H1 (cell line): ENCODE data around the gene TMEM63C. TPM values are rescaled to one million over a fixed set of nuclear protein-coding genes. Genes with fewer than 3 reads are reported as not detected.

ENCODE experiments used
- CTCF ChIA-PET: fragments of 300-600 bp; sonication (Branson Sonifier 250); formaldehyde crosslinking; loops from one replicate; lab custom pipeline; 2021; ENCODE audit not compliant: partially characterized antibody; lab: Charles Lee
- POLR2A ChIA-PET: fragments of 300-600 bp; sonication (Branson Sonifier 250); formaldehyde crosslinking; loops from one replicate; lab custom pipeline; 2021; ENCODE audit warnings: inconsistent platforms; ENCODE audit not compliant: partially characterized antibody; lab: Charles Lee
- DNase-seq, 2 experiments: peaks; one replicate each; pipeline versions ENCODE4 v3.0.0 to v3.0.0-alpha.2; 2010 to 2022; ENCODE audit warnings: low spot score in 2 of 2, low read depth in 1 of 2, mixed read lengths in 1 of 2
- FAIRE-seq: peaks from 2 replicates; lab custom pipeline; 2011; peaks lifted over from hg19 to GRCh38; lab: Jason Lieb, UNC
- H2AFZ ChIP-seq: 2 replicates; pipeline ENCODE4 v1.8.1; 2012; ENCODE audit warnings: low read length, inconsistent platforms
- H2AK5ac ChIP-seq: 2 replicates; pipeline ENCODE4 v1.6.1; 2013; ENCODE audit warnings: low read depth, low read length
- H2BK120ac ChIP-seq: replicated peaks from 2 replicates; pipeline ENCODE3; 2013; ENCODE audit warnings: low read depth, low read length, inconsistent platforms
- H2BK12ac ChIP-seq: 2 replicates; pipeline ENCODE4 v1.6.1; 2013; ENCODE audit warnings: low read depth, low read length
- H2BK15ac ChIP-seq: 2 replicates; pipeline ENCODE4 v1.6.1; 2013; ENCODE audit warnings: low read length
- H2BK20ac ChIP-seq: 2 replicates; pipeline ENCODE4 v1.6.1; 2013; ENCODE audit warnings: low read length
- H2BK5ac ChIP-seq: 2 replicates; pipeline ENCODE4 v1.6.1; 2013; ENCODE audit warnings: low read depth, low read length
- H3K14ac ChIP-seq: 2 replicates; pipeline ENCODE4 v1.6.1; 2013; ENCODE audit warnings: inconsistent platforms; ENCODE audit not compliant: insufficient read length
- H3K18ac ChIP-seq: 2 replicates; pipeline ENCODE4 v1.6.1; 2013; ENCODE audit warnings: low read length; ENCODE audit errors: extremely low read depth
- H3K23ac ChIP-seq: 2 replicates; pipeline ENCODE4 v1.6.1; 2013; ENCODE audit warnings: inconsistent platforms; ENCODE audit not compliant: insufficient read length
- H3K23me2 ChIP-seq: 2 replicates; pipeline ENCODE4 v1.6.1; 2013; ENCODE audit warnings: low read depth, low read length
- H3K27ac ChIP-seq: 2 replicates; pipeline ENCODE4 v1.6.1; 2011; ENCODE audit warnings: low read depth, low read length, inconsistent platforms
- H3K27me3 ChIP-seq, 4 experiments: replicated peaks in 1 of 4; 1 replicate in 1 of 4; 2 replicates in 3 of 4; pipeline versions ENCODE4 v1.6.1 to v1.8.1; 2011 to 2013; ENCODE audit warnings: low read length in 3 of 4, mild to moderate bottlenecking in 3 of 4, inconsistent platforms in 2 of 4, mixed read lengths in 2 of 4, moderate library complexity in 1 of 4; ENCODE audit not compliant: control insufficient read depth in 3 of 4, insufficient read depth in 3 of 4; ENCODE audit errors: extremely low read depth in 1 of 4
- H3K36me3 ChIP-seq, 4 experiments: 2 replicates each; pipeline versions ENCODE4 v1.6.1 to v1.8.1; 2011 to 2013; ENCODE audit warnings: mild to moderate bottlenecking in 4 of 4, low read length in 3 of 4, moderate library complexity in 2 of 4, control low read depth in 1 of 4, inconsistent platforms in 1 of 4; ENCODE audit not compliant: insufficient read depth in 4 of 4, control insufficient read depth in 2 of 4
- H3K4ac ChIP-seq: replicated peaks from 2 replicates; pipeline ENCODE3; 2013; ENCODE audit warnings: low read length, low read depth, mixed read lengths, inconsistent platforms; ENCODE audit not compliant: insufficient read length
- H3K4me1 ChIP-seq, 4 experiments: replicated peaks in 1 of 4; 1 replicate in 1 of 4; 2 replicates in 3 of 4; pipeline versions ENCODE4 v1.6.1 to v1.8.1; 2011 to 2013; ENCODE audit warnings: low read length in 3 of 4, inconsistent platforms in 2 of 4, mixed read lengths in 1 of 4; ENCODE audit not compliant: insufficient read depth in 4 of 4, control insufficient read depth in 3 of 4
- H3K4me2 ChIP-seq, 2 experiments: 2 replicates each; pipeline versions ENCODE4 v1.6.1 to v1.8.1; 2011 to 2013; ENCODE audit warnings: low read depth in 2 of 2, low read length in 2 of 2, control low read depth in 1 of 2, inconsistent platforms in 1 of 2, mild to moderate bottlenecking in 1 of 2; ENCODE audit not compliant: insufficient read depth in 1 of 2
- H3K4me3 ChIP-seq, 4 experiments: fragments of 200-600, 300-600 bp in 1 of 4; sonication (generic), shearing (Covaris generic), sonication (Bioruptor Twin) in 1 of 4; 2 replicates each; pipeline versions ENCODE4 v1.5.1 to v1.8.1; 2011 to 2016; ENCODE audit warnings: low read length in 4 of 4, low read depth in 3 of 4, control low read depth in 2 of 4, inconsistent platforms in 2 of 4, mild to moderate bottlenecking in 2 of 4, mixed read lengths in 1 of 4, moderate library complexity in 1 of 4; ENCODE audit not compliant: insufficient read depth in 2 of 4; ENCODE audit errors: extremely low read depth in 1 of 4
- H3K56ac ChIP-seq: replicated peaks from 2 replicates; pipeline ENCODE3; 2013; ENCODE audit warnings: low read depth, mild to moderate bottlenecking, mixed read lengths, low read length, inconsistent platforms; ENCODE audit not compliant: insufficient read length
- H3K79me1 ChIP-seq: 2 replicates; pipeline ENCODE4 v1.6.1; 2013; ENCODE audit warnings: low read depth, low read length, control low read depth
- H3K79me2 ChIP-seq, 2 experiments: 2 replicates each; pipeline versions ENCODE4 v1.6.1 to v1.8.1; 2012 to 2013; ENCODE audit warnings: low read length in 2 of 2, mild to moderate bottlenecking in 2 of 2, inconsistent platforms in 1 of 2; ENCODE audit not compliant: insufficient read depth in 2 of 2, control insufficient read depth in 1 of 2
- H3K9ac ChIP-seq, 4 experiments: replicated peaks in 1 of 4; 1 replicate in 1 of 4; 2 replicates in 3 of 4; pipeline versions ENCODE4 v1.6.1 to v1.8.1; 2011 to 2013; ENCODE audit warnings: low read depth in 3 of 4, low read length in 3 of 4, control low read depth in 2 of 4, mild to moderate bottlenecking in 2 of 4, moderate library complexity in 2 of 4, inconsistent platforms in 1 of 4; ENCODE audit errors: extremely low read depth in 1 of 4
- H3K9me3 ChIP-seq, 2 experiments: 2 replicates each; pipeline versions ENCODE4 v1.6.1 to v1.8.1; 2012 to 2013; ENCODE audit warnings: mild to moderate bottlenecking in 2 of 2, moderate library complexity in 2 of 2, control low read depth in 1 of 2, inconsistent platforms in 1 of 2, low read depth in 1 of 2, low read length in 1 of 2, mixed read lengths in 1 of 2; ENCODE audit not compliant: insufficient read depth in 2 of 2
- H4K20me1 ChIP-seq, 2 experiments: replicated peaks in 1 of 2; 2 replicates each; pipeline versions ENCODE3 to v1.8.1; 2011 to 2013; ENCODE audit warnings: inconsistent platforms in 2 of 2, low read length in 2 of 2, mild to moderate bottlenecking in 1 of 2; ENCODE audit not compliant: insufficient read depth in 2 of 2, control insufficient read depth in 1 of 2
- H4K5ac ChIP-seq: 2 replicates; pipeline ENCODE4 v1.6.1; 2013; ENCODE audit warnings: low read length, low read depth, mixed read lengths, inconsistent platforms; ENCODE audit not compliant: insufficient read length
- H4K8ac ChIP-seq: 2 replicates; pipeline ENCODE4 v1.8.0; 2013; ENCODE audit warnings: mild to moderate bottlenecking, moderate library complexity, low read length, inconsistent platforms; ENCODE audit not compliant: insufficient read depth; ENCODE audit errors: extremely low read depth
- H4K91ac ChIP-seq: replicated peaks from 2 replicates; pipeline ENCODE3; 2013; ENCODE audit warnings: low read length, mixed read lengths, inconsistent platforms; ENCODE audit not compliant: insufficient read length
- CBX8 ChIP-seq: fragments of 300-800, 300-1000 bp; sonication (generic); IDR thresholded peaks from 2 replicates; pipeline ENCODE4 v1.7.1; 2016; ENCODE audit warnings: low read depth, low read length, borderline replicate concordance
- EP300 ChIP-seq, 2 experiments: IDR thresholded peaks; 1 replicate in 1 of 2; 2 replicates in 1 of 2; pipeline ENCODE4 v1.6.1; 2011 to 2012; ENCODE audit warnings: low read depth in 2 of 2, low read length in 2 of 2, mild to moderate bottlenecking in 2 of 2, borderline replicate concordance in 1 of 2, inconsistent platforms in 1 of 2, moderate library complexity in 1 of 2
- GTF2F1 ChIP-seq: IDR thresholded peaks from 2 replicates; pipeline ENCODE4 v1.6.1; 2012; ENCODE audit warnings: low read depth, low read length, improper control_type of control experiment, borderline replicate concordance
- HDAC2 ChIP-seq, 2 experiments: fragments of 300-600 bp in 1 of 2; sonication (generic) in 1 of 2; IDR thresholded peaks; 2 replicates each; pipeline ENCODE4 v1.6.1; 2011 to 2012; ENCODE audit warnings: low read depth in 2 of 2, low read length in 2 of 2, mild to moderate bottlenecking in 2 of 2, moderate library complexity in 2 of 2, borderline replicate concordance in 1 of 2, inconsistent platforms in 1 of 2
- KDM5A ChIP-seq: fragments of 200-600 bp; IDR thresholded peaks from 2 replicates; pipeline ENCODE4 v1.7.1; 2012; ENCODE audit warnings: mild to moderate bottlenecking, low read length, inconsistent platforms, mixed read lengths
- NANOG ChIP-seq: IDR thresholded peaks from 2 replicates; pipeline ENCODE4 v1.6.1; 2011; ENCODE audit warnings: low read length, low read depth, mild to moderate bottlenecking, inconsistent platforms; ENCODE audit not compliant: insufficient read depth, poor library complexity, severe bottlenecking
- PHF8 ChIP-seq: fragments of 200-600 bp; sonication (generic); conservative IDR thresholded peaks from 2 replicates; pipeline ENCODE4 v1.7.1; 2012; ENCODE audit warnings: low read depth, mild to moderate bottlenecking, inconsistent platforms, low read length, moderate library complexity
- RFX5 ChIP-seq: IDR thresholded peaks from 2 replicates; pipeline ENCODE4 v1.6.1; 2011; ENCODE audit warnings: low read depth, low read length, improper control_type of control experiment, borderline replicate concordance
- TAF1 ChIP-seq: IDR thresholded peaks from 2 replicates; pipeline ENCODE4 v1.6.1; 2011; ENCODE audit warnings: mild to moderate bottlenecking, low read depth, low read length
- ZNF274 ChIP-seq: IDR thresholded peaks from 2 replicates; pipeline ENCODE4 v1.7.0; 2012; ENCODE audit warnings: low read length, borderline replicate concordance; ENCODE audit errors: extremely low read depth
- WGBS, 2 experiments: shearing (Covaris generic) in 1 of 2; methylation state at CpG; one replicate each; pipeline versions ENCODE4 v1.1.6 to v1.1.7; 2013 to 2015; ENCODE audit warnings: low lambda C conversion rate in 2 of 2, mixed read lengths in 2 of 2, inconsistent platforms in 1 of 2, low coverage in 1 of 2, missing lambda C conversion rate in 1 of 2; ENCODE audit not compliant: insufficient replicate concordance in 2 of 2, insufficient coverage in 1 of 2, insufficient read length in 1 of 2; ENCODE audit errors: extremely low coverage in 1 of 2, missing lambda C conversion rate in 1 of 2; 5-methylcytosine and 5-hydroxymethylcytosine counted together
- polyA plus RNA-seq, 7 experiments: library from polyadenylated mRNA; depleted of rRNA in 3 of 7; stranded (reverse) in 5 of 7; unstranded in 2 of 7; fragments of >200 nt in 5 of 7; fragments of 200-250 nt in 2 of 7; gene quantifications; 1 replicate in 5 of 7; 2 replicates in 1 of 7; 4 replicates in 1 of 7; pipeline versions ENCODE4 v1.2.1 to v1.2.3, GENCODE V29; 2011 to 2013; ENCODE audit warnings: missing spikeins in 2 of 7, mixed read lengths in 2 of 7
- total RNA-seq: library from RNA; stranded (reverse); fragmentation: NEBNext Ultra II Directional; extraction: Animal tissue kit (Norgen Biotek cat#: 25700); gene quantifications from 2 replicates; pipeline ENCODE4 v1.2.1, GENCODE V29; 2021

The TMEM63C gene
- total and polyA plus RNA-seq, 2 of the 8 experiments (the other 6 are each of a cell fraction or from before 2014, with no cell fraction given): 3.0 to 7.6 TPM

DNA sequence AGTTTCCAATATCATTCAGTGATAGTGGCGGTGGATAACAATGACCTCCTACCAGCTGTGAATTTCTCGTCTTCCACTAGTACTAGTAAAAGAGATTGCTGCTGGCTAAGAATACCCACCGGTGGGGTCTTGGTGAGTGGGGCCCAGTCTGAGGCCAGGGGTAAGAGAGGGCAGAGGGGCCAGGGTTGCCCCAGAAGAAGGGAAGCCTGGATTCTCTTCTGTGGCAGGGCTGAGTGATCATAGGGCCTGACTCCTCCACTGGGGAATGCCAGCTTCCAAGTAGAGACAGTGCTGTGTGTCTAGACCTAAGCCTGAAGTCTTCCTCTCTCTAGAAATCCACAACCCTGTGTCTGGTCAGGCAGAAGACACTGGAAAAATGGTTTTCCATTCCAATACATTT is 5.8 kb upstream of the TMEM63C start:
- no peak overlapping the region for H3K18ac ChIP-seq
- no peak for FAIRE-seq
- no peak overlapping the region for H2BK12ac ChIP-seq
- peaks cover under 1 to 3% (median 2%) of the 10 kb centered on the region in 4 experiments; a peak in 6 of 7 replicates for H3K4me1 ChIP-seq
- no peak overlapping the region for H3K23ac ChIP-seq
- ChIA-PET CTCF (interaction anchor here (0.7 to 3.3 kb wide), 4 partner anchors 15 to 103 kb away, joined by 3 to 16 read pairs (median 4); no protein-coding TSS in a partner anchor), POLR2A (no interaction called here)
- H3K27me3 ChIP-seq: no peaks in the 10 kb centered on the region
- no peaks in the 10 kb centered on the region for H4K20me1 ChIP-seq
- 89% methylated on average over 3 of the region's 3 CpGs; no CpG with 5 or more reads in 1 of the 2 experiments for WGBS, 2 experiments
- H3K79me2 ChIP-seq: no peaks in the 10 kb centered on the region
- no peak overlapping the region for H3K56ac ChIP-seq
- no peak overlapping the region for H3K4ac ChIP-seq
- no peaks in the 10 kb centered on the region for H3K23me2 ChIP-seq
- no peak overlapping the region for H2AFZ ChIP-seq
- no peak overlapping the region for H3K4me2 ChIP-seq
- H3K27ac ChIP-seq: no peak overlapping the region
- no peak overlapping the region for H4K8ac ChIP-seq
- H2AK5ac ChIP-seq: no peak overlapping the region
- TF ChIP-seq NANOG (no peak), PHF8 (no peak), EP300 (IDR thresholded peaks at IDR 0.05; ENCODE audit: borderline replicate concordance in 1 of 2, low read depth in 2 of 2, low read length in 2 of 2) (no peak), ZNF274 (no peak), HDAC2 (IDR thresholded peaks at IDR 0.05; ENCODE audit: borderline replicate concordance in 1 of 2, low read depth in 2 of 2, low read length in 2 of 2) (no peak), TAF1 (no peak), RFX5 (no peak), CBX8 (no peak), GTF2F1 (no peak), KDM5A (no peak)
- H2BK5ac ChIP-seq: no peak overlapping the region
- no peak for DNase-seq
- no peak overlapping the region for H2BK15ac ChIP-seq
- H3K36me3 ChIP-seq: no peaks in the 10 kb centered on the region
- H3K4me3 ChIP-seq: no peak overlapping the region
- H2BK20ac ChIP-seq: no peak overlapping the region
- no peak overlapping the region for H4K5ac ChIP-seq
- H3K79me1 ChIP-seq: no peaks in the 10 kb centered on the region
- H4K91ac ChIP-seq: no peak overlapping the region
- no peaks in the 10 kb centered on the region for H3K9me3 ChIP-seq
- no peak overlapping the region for H3K14ac ChIP-seq
- H3K9ac ChIP-seq: no peak overlapping the region
- no peak overlapping the region for H2BK120ac ChIP-seq
